ENCODE measurements around the gene TMEM91.

The TMEM91 gene

DNA sequence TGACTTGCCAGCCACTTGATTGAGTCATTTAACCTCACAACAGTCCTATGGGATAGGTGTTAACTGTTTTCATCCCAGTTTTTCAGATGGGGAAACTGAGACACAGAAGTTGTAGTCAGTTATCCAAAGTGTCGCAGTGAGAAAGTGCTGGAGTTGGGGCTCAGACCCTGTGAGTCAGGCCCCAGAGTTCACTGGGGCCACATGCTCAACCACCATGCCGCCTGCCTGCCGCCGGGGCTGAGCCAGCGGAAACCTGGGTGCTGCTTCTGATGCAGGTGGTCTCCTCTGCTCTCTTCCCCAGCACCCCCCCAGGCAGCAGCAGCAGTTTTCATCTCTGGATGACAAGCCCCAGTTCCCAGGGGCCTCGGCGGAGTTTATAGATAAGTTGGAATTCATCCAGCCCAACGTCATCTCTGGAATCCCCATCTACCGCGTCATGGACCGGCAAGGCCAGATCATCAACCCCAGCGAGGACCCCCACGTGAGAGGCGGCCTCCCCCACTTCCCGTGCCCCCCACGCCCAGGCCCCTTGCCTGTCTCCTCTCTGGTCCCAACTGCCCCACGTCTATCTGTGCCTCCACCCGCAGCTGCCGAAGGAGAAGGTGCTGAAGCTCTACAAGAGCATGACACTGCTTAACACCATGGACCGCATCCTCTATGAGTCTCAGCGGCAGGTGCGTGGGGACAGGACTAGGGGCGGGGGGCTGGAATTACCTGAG, 34.2 kb downstream of the TMEM91 start:
- Histone ChIP-seq H3K4me3 (ENCODE audit: low read depth, low read length) (no peak overlapping the region), H3K9me3 (no peaks in the 10 kb centered on the region), H3K36me3 (peaks cover 31% of the 10 kb centered on the region), H3K27me3 (no peaks in the 10 kb centered on the region), H3K4me1 (peaks cover 12% of the 10 kb centered on the region)
- no peak for DNase-seq
- TF ChIP-seq, protein P1, sequence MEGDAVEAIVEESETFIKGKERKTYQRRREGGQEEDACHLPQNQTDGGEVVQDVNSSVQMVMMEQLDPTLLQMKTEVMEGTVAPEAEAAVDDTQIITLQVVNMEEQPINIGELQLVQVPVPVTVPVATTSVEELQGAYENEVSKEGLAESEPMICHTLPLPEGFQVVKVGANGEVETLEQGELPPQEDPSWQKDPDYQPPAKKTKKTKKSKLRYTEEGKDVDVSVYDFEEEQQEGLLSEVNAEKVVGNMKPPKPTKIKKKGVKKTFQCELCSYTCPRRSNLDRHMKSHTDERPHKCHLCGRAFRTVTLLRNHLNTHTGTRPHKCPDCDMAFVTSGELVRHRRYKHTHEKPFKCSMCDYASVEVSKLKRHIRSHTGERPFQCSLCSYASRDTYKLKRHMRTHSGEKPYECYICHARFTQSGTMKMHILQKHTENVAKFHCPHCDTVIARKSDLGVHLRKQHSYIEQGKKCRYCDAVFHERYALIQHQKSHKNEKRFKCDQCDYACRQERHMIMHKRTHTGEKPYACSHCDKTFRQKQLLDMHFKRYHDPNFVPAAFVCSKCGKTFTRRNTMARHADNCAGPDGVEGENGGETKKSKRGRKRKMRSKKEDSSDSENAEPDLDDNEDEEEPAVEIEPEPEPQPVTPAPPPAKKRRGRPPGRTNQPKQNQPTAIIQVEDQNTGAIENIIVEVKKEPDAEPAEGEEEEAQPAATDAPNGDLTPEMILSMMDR (IDR thresholded peaks at IDR 0.05; ENCODE audit: low read depth, low read length) = no peak

DNA sequence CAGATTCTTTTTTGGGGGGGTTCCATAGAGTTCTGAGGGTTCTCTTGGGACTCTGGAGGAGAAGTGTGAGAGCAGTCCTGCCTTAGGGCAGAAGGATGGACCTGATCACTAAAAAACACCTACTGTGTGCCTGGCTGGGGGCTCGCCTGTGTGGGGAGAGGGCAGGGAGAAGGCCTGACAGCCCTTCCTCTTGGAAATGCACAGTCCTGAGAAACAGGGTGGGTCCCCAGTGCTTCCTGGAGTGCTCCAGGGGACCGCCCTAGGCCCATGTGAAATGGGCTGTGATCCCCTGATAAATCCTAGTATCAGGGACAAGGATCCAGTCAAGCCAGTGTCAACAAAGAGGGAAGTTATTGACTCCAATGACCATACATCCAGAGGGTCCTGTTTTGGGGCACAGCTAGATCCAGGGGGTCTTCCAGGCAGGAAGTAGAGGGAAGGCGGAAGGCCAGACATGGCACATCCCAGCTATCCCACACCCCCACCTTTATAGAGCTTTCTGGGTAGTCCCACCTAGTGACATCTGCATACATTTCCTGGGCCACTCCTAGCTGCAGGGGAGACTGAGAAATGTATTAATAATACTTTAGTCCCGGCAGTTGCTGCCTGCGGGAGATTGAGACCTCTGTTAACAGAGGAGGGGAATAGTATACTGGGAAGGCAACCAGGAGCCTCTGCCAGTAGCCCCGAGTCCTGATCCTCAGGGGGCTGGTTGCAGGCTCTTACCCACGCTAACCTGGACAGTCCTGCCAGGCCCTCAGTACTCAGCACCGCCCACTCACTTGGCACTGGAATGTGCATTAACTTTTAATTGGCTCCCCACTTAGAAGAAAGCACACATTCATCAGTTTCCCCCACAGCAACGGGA, 35.0 kb downstream of the TMEM91 start:
- no peaks in the 10 kb centered on the region for H3K9me3 ChIP-seq
- H3K4me1 ChIP-seq = peaks cover 12% of the 10 kb centered on the region
- H3K27me3 ChIP-seq = no peaks in the 10 kb centered on the region
- H3K36me3 ChIP-seq = peaks cover 34% of the 10 kb centered on the region
- no peak for DNase-seq
- no peak overlapping the region for H3K4me3 ChIP-seq (ENCODE audit: low read depth, low read length)
- TF ChIP-seq, protein P1 (IDR thresholded peaks at IDR 0.05; ENCODE audit: low read depth, low read length) = no peak

DNA sequence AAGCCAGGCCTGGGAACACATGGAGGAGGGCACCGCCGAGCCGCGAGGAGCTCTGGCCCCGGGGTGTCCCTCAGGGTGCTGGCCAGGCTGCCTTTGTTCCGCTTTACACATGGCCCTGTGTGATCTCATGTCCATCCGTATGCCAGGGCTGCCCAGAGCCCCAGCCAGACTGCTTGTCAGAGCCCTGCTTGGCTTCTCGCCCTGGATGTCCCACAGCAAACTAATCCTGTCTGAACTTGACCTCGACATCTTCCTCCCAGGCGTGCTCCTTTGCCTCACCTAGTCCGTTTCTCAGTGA, 35.6 kb downstream of the TMEM91 start:
- peaks cover 12% of the 10 kb centered on the region for H3K4me1 ChIP-seq
- peaks cover 36% of the 10 kb centered on the region for H3K36me3 ChIP-seq
- peak; percentile 41 for DNase-seq
- no peaks in the 10 kb centered on the region for H3K27me3 ChIP-seq
- no peaks in the 10 kb centered on the region for H3K9me3 ChIP-seq
- H3K4me3 ChIP-seq (ENCODE audit: low read depth, low read length) = no peak overlapping the region
- TF ChIP-seq, protein P1 (IDR thresholded peaks at IDR 0.05; ENCODE audit: low read depth, low read length) = no peak

DNA sequence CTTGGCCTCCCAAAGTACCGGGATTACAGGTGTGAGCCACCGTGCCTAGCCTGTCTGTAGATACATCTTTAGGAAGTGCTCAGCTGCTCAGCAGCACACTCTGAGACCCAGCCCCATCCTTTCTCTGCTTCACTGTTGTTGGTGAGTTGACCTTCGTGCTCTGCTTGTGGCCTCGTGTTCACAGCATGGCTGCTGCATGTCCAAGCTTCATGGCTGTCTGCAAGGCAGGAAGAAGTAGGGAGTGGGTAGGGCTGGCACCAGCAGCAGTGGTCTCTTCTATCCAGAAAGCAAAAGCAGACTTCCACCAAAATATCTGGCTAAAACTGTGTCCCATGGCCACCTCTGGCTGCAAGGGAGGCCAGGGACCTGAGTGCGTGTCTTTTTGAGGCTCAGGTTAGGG, 36.6 kb downstream of the TMEM91 start:
- TF ChIP-seq, protein P1 (IDR thresholded peaks at IDR 0.05; ENCODE audit: low read depth, low read length) = no peak
- Histone ChIP-seq H3K27me3 (no peaks in the 10 kb centered on the region), H3K36me3 (peaks cover 39% of the 10 kb centered on the region), H3K4me3 (ENCODE audit: low read depth, low read length) (no peak overlapping the region), H3K4me1 (peaks cover 12% of the 10 kb centered on the region), H3K9me3 (no peaks in the 10 kb centered on the region)
- DNase-seq = no peak

DNA sequence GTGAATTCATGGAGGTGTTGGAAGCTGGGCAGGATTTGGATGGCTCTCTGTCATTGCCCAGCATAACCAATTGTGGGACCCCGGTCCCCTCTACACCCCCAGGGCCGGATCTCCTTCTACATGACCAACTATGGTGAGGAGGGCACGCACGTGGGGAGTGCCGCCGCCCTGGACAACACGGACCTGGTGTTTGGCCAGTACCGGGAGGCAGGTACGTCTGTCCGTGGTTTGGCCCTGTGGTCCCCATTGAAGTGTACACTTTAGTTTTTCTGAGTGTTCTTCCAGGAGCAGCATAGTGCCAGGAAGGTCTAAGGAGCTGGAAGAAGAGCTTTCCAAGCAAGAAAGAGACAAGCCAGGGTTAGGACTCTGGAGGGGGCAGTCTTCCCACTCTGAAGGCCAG, 37.6 kb downstream of the TMEM91 start:
- no peak overlapping the region for H3K4me3 ChIP-seq (ENCODE audit: low read depth, low read length)
- H3K36me3 ChIP-seq = peaks cover 41% of the 10 kb centered on the region
- DNase-seq = no peak
- TF ChIP-seq, protein P1 (IDR thresholded peaks at IDR 0.05; ENCODE audit: low read depth, low read length) = no peak
- H3K4me1 ChIP-seq = peaks cover 12% of the 10 kb centered on the region
- no peaks in the 10 kb centered on the region for H3K27me3 ChIP-seq
- H3K9me3 ChIP-seq = no peaks in the 10 kb centered on the region

DNA sequence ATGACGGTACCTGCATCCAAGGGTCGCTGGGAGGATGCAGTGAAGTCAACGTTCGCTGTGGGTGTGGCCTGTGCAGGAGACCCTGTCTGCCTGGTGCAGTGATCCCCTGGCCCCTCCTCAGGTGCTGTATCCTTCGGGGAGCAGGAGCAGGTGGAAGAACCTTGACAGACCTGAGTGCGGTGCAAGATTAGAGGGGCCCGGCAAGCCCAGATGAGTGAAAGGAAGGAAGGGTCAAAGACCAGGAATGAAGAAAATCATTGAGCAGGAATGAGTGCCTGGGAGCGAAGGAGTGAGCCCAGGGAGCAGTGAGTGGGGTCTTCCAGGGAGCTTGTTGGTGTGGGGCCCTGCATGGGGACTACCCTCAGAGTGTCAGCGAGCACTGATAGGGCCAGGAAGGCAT, 38.1 kb downstream of the TMEM91 start:
- TF ChIP-seq, protein P1 (IDR thresholded peaks at IDR 0.05; ENCODE audit: low read depth, low read length) = no peak
- Histone ChIP-seq H3K9me3 (no peaks in the 10 kb centered on the region), H3K27me3 (no peaks in the 10 kb centered on the region), H3K4me1 (peaks cover 12% of the 10 kb centered on the region), H3K4me3 (ENCODE audit: low read depth, low read length) (no peak overlapping the region), H3K36me3 (peaks cover 46% of the 10 kb centered on the region)
- DNase-seq = no peak

All from BE2C (cell line).